ENCODE results near the gene HMGB1. TPM values are rescaled to one million over a fixed set of nuclear protein-coding genes. Genes with fewer than 3 reads are reported as not detected.

The HMGB1 gene
- total RNA-seq, result 185 and 229 TPM in 2 replicates

DNA sequence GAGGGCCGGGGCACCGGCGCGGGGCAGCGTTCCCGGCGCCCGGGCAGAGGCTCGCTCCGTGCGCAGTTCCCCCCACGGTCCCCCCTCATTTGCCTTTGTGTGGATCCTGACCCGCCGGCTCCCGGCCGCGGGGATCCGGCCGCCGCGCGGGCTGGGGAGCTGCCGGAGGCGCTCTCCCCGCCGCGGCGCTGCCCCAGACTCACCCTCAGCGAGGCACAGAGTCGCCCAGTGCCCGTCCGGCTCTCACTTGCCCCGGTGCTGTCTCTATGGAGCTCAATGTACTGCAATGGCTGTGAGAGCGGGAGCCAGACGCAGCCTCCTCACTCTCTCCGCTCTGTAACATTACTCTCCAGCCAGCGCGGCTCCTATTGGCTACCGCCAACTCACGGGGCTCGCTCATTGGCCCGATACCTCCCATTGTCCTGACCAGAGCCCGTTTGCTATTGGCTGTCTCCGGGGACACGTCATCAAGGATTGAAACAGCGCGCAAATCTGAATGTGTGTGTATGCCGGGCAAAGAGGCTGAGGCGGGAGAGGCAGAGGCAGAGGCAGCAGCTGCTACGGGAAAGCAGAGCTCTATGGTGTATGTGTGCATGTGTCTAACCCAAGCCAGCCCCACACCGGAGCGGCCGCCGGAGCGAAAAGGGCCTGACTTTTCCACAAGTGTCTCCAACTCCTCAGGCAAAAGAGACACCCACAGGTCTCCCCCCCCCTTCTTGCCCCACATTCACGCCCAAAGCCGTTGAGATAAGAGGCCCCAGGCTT is at the start of gene HMGB1:
Gene HMGB1, minus strand, starts transcription at position 344 of the 765 bp plus-strand sequence. CDS start 2,256 bp downstream, outside the sequence.

DNA sequence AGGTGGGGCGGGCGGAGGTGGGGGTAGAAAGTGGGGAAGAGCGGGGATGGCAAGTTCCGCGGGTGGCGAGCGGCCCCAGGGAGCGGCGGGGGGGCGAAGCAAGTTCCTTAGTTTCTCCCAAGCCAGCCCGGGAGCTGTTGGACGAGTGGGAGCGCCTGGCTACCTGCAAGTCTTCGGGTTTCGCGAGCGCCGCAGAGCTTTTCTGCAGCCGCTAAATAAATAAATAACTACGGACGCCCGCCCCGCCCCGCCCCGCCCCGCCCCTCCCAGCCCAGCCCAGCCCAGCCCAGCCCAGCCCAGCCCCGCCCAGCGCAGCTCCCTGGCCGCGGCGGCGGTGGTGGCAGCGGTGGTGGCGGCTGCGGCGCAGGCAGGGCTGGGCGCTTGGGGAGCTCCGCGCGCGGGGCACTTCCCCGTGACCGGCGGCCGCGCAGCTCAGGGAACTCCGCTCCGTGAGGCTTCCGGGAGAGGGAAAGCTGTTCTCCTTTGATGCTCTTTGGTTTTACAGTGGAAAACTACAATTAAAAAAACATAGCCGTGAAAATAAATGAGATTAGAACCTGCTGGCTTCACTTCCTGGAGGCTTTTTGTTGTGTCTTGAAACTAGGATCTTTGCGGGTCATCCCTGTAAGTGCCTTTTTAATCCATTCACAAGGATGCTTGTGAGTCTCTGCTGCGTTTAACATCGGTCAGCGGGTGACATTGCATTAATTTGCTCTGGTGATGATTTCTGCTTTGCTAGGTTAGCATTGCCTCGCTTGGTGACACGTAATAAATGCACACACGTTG is 43.5 kb downstream of the HMGB1 start, which contains the start of gene UBE2L5:
Gene UBE2L5, plus strand, starts transcription at position 440 of the 786 bp plus-strand sequence. CDS start 5,498 bp downstream, outside the sequence.

Other genes starting within 250 kb of the HMGB1 start
- gene KATNAL1, start 158.4 kb downstream of the HMGB1 start, total RNA-seq, result 20.7 and 26.9 TPM in 2 replicates
- gene UBE2L5, start 43.4 kb downstream of the HMGB1 start, total RNA-seq, result not detected in 2 replicates
- 10.3 and 10.7 TPM in 2 replicates for gene USPL1, start 152.0 kb upstream of the HMGB1 start, total RNA-seq

Data from aortic smooth muscle cell (primary cell).